ENCODE results near the gene NDUFAF3. TPM values are rescaled to one million over a fixed set of nuclear protein-coding genes. Genes with fewer than 3 reads are reported as not detected.

Gene NDUFAF3
- total RNA-seq, 1 experiment from 2014 or later = 91.0 TPM

GRCh38 chr3:48980295-48980694 lies 41.6 kb upstream of the NDUFAF3 start:
- no peak overlapping the region for H3K27ac ChIP-seq (ENCODE audit: low read depth, low read length)
- ChIA-PET RAD21 (ENCODE audit: low non-redundant PET in 1 of 2, low total read pairs in 2 of 2, uncharacterized antibody in 2 of 2, unreplicated experiment in 2 of 2) (no interaction called here), CTCF (interaction anchor here (0.7 to 1.0 kb wide), 2 partner anchors 14 to 36 kb away, joined by 3 read pairs; no protein-coding TSS in a partner anchor), POLR2A (no interaction called here)
- H3K27me3 ChIP-seq (ENCODE audit: insufficient read depth, low read length) = no peaks in the 10 kb centered on the region
- peaks cover 47 to 59% of the 10 kb centered on the region in 2 experiments for H3K36me3 ChIP-seq (ENCODE audit: control insufficient read depth in 1 of 2, insufficient read depth in 2 of 2, low read length in 2 of 2)
- intact Hi-C loops (cut with micrococcal nuclease) = no loop called here
- H3K79me2 ChIP-seq (ENCODE audit: insufficient read depth, low read length) = peaks cover 4% of the 10 kb centered on the region; the same call in 1 of the 2 replicates
- H2AFZ ChIP-seq (ENCODE audit: low read depth, low read length, poor library complexity, severe bottlenecking) = no peak overlapping the region
- no peaks in the 10 kb centered on the region for H3K9me2 ChIP-seq (ENCODE audit: insufficient read depth)
- H3K9me3 ChIP-seq (ENCODE audit: control insufficient read depth in 1 of 2, insufficient read depth in 1 of 2, low read depth in 1 of 2, low read length in 2 of 2) = no peaks in the 10 kb centered on the region
- no peak overlapping the region for H3K4me3 ChIP-seq (replicated peaks in 1 of 2; ENCODE audit: low read depth in 1 of 2, low read length in 2 of 2)
- no peak overlapping the region for H3K4me2 ChIP-seq (ENCODE audit: low read length)
- H4K20me1 ChIP-seq (ENCODE audit: insufficient read depth) = no peaks in the 10 kb centered on the region
- BruUV-seq (replicated peaks) = no TSS peak
- H3K9ac ChIP-seq (ENCODE audit: low read length) = no peak overlapping the region
- TF ChIP-seq ZBTB33 (IDR thresholded peaks at IDR 0.05; ENCODE audit: extremely low read depth, insufficient replicate concordance, low read length) (no peak), POLR2AphosphoS5 (IDR thresholded peaks at IDR 0.05; ENCODE audit: low read depth, low read length) (no peak), ATF3 (IDR thresholded peaks at IDR 0.05) (no peak), JUND (IDR thresholded peaks at IDR 0.05) (no peak)
- no peak for ATAC-seq
- no peak for DNase-seq (ENCODE audit: low read depth, low spot score)
- no peaks in the 10 kb centered on the region for H3K4me1 ChIP-seq (ENCODE audit: control insufficient read depth in 1 of 2, insufficient read depth in 2 of 2, low read length in 2 of 2)

- intact Hi-C loops (cut with micrococcal nuclease) = no loop called here
- RAD21 ChIA-PET (ENCODE audit: low non-redundant PET in 1 of 2, low total read pairs in 2 of 2, uncharacterized antibody in 2 of 2, unreplicated experiment in 2 of 2) = no interaction called here
- Histone ChIP-seq H3K36me3 (ENCODE audit: control insufficient read depth in 1 of 2, insufficient read depth in 2 of 2, low read length in 2 of 2) (peaks cover 41 to 51% of the 10 kb centered on the region in 2 experiments), H4K20me1 (ENCODE audit: insufficient read depth) (no peaks in the 10 kb centered on the region), H3K4me1 (ENCODE audit: control insufficient read depth in 1 of 2, insufficient read depth in 2 of 2, low read length in 2 of 2) (no peaks in the 10 kb centered on the region), H3K27me3 (ENCODE audit: insufficient read depth, low read length) (no peaks in the 10 kb centered on the region), H3K9me2 (ENCODE audit: insufficient read depth) (no peaks in the 10 kb centered on the region), H3K4me2 (ENCODE audit: low read length) (no peak overlapping the region), H3K79me2 (ENCODE audit: insufficient read depth, low read length) (peaks cover 4% of the 10 kb centered on the region; the same call in 1 of the 2 replicates), H2AFZ (ENCODE audit: low read depth, low read length, poor library complexity, severe bottlenecking) (no peak overlapping the region), H3K27ac (ENCODE audit: low read depth, low read length) (no peak overlapping the region), H3K9ac (ENCODE audit: low read length) (no peak overlapping the region), H3K9me3 (ENCODE audit: control insufficient read depth in 1 of 2, insufficient read depth in 1 of 2, low read depth in 1 of 2, low read length in 2 of 2) (no peaks in the 10 kb centered on the region), H3K4me3 (replicated peaks in 1 of 2; ENCODE audit: low read depth in 1 of 2, low read length in 2 of 2) (no peak overlapping the region)
- ATAC-seq = no peak
- CTCF ChIA-PET = no interaction called here
- POLR2A ChIA-PET = no interaction called here
- BruUV-seq (replicated peaks) = no TSS peak
- no peak for DNase-seq (ENCODE audit: low read depth, low spot score)
- no peak for TF ChIP-seq ZNF274 (IDR thresholded peaks at IDR 0.05; ENCODE audit: low read depth, low read length)
- TF ChIP-seq SP1 (IDR thresholded peaks at IDR 0.05; ENCODE audit: low read depth) = no peak
- no peak for TF ChIP-seq CBX3 (IDR thresholded peaks at IDR 0.05; ENCODE audit: low read depth)
- TF ChIP-seq ELF1 (IDR thresholded peaks at IDR 0.05; ENCODE audit: borderline replicate concordance, low read depth) = no peak
- TF ChIP-seq RAD21 (IDR thresholded peaks at IDR 0.05; ENCODE audit: low read depth) = no peak
- no peak for TF ChIP-seq ZFX (IDR thresholded peaks at IDR 0.05)
- TF ChIP-seq TCF7L2 (IDR thresholded peaks at IDR 0.05; ENCODE audit: borderline replicate concordance, extremely low read depth, insufficient read depth, insufficient read length) = no peak
- no peak for TF ChIP-seq CTCF (IDR thresholded peaks at IDR 0.05 in 2 of 3, conservative IDR thresholded peaks at IDR 0.05 in 1 of 3; ENCODE audit: borderline replicate concordance in 1 of 3, insufficient read depth in 1 of 3, low read depth in 2 of 3, low read length in 2 of 3)
- TF ChIP-seq CEBPB (IDR thresholded peaks at IDR 0.05; ENCODE audit: low read depth) = no peak
- TF ChIP-seq ZBTB33 (IDR thresholded peaks at IDR 0.05; ENCODE audit: extremely low read depth, insufficient replicate concordance, low read length) = no peak
These were observed 39.9 kb upstream of the NDUFAF3 start for GRCh38 chr3:48982016-48982415.

All from HCT116 (cell line).